HG03521 (cell line): ENCODE measurements around the gene SLAMF8.

ENCODE experiments used
- ATAC-seq: cut with Tn5 transposase; IDR thresholded peaks from one replicate; pipeline ENCODE4 v1.9.1; 2021; ENCODE audit warnings: mild to moderate bottlenecking, moderate library complexity; ENCODE audit not compliant: unreplicated experiment

Gene SLAMF8

DNA sequence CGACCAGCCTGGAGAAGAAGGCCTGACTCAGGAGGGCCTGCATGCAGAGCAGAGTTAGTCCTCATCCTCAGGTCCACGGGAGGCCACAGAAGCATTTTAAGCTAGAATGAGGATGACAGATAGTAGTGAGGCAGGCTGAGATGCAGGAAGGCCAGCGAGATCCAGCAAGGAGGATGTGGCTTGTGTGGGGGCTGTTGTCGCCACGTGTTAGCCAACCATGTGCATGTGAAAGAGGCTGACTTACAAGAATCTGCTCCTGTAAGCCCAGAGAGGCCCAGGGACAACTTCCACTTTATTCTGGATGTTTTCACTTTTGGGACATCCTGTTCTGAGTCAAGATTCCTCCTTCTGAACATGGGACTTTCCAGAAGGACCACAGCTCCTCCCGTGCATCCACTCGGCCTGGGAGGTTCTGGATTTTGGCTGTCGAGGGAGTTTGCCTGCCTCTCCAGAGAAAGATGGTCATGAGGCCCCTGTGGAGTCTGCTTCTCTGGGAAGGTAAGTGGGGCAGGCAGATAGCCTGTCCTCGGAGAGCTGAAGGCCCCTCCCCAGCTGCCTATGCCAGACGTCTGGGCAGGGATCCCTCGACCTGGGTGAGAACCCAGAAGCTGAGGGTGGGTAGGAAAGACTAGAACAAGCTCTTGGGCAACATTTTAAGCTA lies at the start of gene SLAMF8:
TSS of gene SLAMF8 (plus strand) at position 433 of the 661 bp plus-strand sequence. CDS start at position 459, 26 bp downstream.
- no peak for ATAC-seq

- ATAC-seq = no peak
Observed at GRCh38 chr1:159778266-159778665, 48.4 kb upstream of the SLAMF8 start.

- ATAC-seq = no peak
Observed at GRCh38 chr1:159779403-159779851, 47.2 kb upstream of the SLAMF8 start.

GRCh38 chr1:159780583-159781582 lies 45.8 kb upstream of the SLAMF8 start, which contains the start of gene DUSP23:
Gene DUSP23, plus strand, starts transcription at chr1:159780962. Its CDS starts 139 bp downstream, at chr1:159781101.
- peak; percentile 99 for ATAC-seq

GRCh38 chr1:159781992-159782391 lies 44.7 kb upstream of the SLAMF8 start:
- no peak for ATAC-seq

DNA sequence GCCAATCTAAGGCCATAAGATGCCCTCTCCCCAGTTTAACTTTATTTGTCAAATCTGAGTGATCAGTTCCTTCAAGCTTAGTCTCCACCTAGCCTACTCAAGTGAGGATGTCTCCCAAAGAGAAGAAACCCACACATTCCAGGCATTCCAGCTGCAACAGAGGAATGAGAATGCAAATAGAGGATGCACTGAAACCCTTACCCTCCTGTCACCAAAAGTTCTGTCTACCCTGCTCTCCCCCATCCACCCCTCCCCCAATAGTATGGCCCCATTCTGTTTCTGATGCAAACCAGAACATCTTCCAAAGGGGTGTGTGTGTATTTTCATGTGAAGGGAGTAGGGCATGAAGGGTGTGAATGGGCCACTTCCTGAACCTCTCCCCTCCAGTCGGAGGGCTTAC lies 42.9 kb upstream of the SLAMF8 start:
- ATAC-seq = no peak

DNA sequence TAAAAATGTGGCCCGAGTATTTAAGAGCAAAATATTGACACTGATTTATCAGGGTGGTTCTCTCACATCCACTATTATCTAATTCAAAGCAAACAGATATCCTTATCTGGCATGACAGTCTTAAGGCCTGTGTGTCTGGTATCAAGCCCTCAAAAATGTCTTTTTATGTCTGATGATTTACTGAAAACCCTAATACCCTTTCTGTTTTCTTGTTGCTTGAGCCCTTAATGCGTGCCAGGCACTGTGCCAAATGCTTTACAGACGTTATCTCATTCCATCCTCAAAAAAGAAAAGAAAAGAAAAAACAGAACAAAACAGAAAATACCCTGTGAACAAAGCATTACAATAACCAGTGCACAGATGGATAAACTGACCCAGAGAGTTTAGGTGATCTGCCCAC lies 40.2 kb upstream of the SLAMF8 start:
- no peak for ATAC-seq

DNA sequence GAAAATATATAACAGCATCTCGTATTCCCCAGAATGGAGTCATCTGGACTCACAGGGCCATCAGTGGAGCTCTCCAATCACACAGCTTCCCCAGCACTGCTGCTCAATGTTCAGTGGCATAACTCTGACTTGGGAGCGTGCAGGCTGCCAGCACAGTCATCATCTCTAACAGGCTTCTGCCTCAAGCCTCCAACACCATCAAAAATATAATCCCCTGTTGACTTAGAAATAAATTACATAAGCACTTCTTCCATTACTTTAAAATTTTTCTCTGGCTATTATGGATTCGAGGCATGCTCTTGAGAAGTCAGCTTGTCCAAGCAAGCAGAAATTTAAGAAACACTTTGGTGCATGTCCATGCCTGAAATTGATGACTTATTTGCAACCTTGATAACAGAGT lies 39.7 kb upstream of the SLAMF8 start:
- ATAC-seq = no peak

- no peak for ATAC-seq
Observed at GRCh38 chr1:159790237-159790917, 36.3 kb upstream of the SLAMF8 start.

DNA sequence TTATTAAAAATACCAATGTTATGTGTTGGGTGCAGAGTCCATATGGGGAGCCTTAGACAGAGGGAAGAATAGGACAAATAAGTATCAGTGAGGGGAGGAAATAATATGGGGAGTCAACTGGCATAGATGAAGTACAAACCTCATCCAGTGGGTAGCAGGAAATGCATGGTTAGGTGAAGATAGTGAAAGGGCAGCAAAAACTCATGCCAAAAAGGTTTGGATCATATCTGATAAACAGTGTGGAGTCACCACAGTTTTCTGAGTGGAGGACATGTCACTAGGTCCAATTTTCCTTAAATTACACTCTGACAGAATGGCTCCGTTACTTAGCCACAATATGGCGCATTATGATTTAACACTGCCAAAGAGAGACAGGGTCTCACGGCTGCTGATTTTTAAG lies 35.6 kb upstream of the SLAMF8 start:
- ATAC-seq = no peak

GRCh38 chr1:159791461-159791860 lies 35.2 kb upstream of the SLAMF8 start:
- no peak for ATAC-seq

DNA sequence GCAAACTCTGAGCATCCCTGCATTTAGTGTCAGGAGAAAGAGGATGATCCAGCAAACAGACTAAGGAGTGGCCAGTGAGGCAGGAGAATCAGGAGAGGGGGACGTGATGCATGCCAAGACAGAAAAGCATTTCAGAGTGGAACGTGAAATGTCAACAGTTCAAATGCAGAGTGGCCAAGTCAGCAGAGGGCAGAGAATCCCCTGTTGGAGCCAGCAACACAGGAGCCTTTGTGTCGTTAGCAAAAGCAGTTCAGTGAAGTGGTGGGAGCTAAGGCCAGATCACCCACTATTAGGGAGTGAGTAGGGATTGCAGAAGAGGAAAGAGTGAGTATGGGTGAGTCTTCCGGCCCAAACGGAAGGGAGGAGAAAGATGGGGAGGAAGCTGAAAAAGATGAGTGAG lies 31.1 kb upstream of the SLAMF8 start:
- ATAC-seq = no peak

DNA sequence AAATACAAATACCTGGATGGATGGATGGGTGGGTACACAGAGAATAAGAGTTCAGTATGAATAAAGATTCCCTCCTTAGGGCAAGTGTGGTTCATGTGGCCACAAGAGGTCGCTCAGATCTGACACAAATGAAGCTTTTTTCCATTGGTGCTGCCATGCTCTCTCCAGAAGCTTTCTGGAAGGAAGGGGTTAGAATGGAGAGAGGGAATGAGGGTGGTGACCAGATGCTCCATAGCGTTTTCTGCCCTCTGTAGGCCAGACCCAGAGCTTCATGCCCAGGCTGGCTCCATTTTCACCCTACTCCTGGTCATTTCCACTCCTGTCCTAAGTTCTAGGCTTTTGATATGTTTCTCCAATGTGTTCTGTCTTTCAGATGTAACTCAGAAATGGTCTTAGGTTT lies 27.8 kb upstream of the SLAMF8 start:
- no peak for ATAC-seq

GRCh38 chr1:159799446-159799985 lies 27.2 kb upstream of the SLAMF8 start:
- ATAC-seq = no peak

DNA sequence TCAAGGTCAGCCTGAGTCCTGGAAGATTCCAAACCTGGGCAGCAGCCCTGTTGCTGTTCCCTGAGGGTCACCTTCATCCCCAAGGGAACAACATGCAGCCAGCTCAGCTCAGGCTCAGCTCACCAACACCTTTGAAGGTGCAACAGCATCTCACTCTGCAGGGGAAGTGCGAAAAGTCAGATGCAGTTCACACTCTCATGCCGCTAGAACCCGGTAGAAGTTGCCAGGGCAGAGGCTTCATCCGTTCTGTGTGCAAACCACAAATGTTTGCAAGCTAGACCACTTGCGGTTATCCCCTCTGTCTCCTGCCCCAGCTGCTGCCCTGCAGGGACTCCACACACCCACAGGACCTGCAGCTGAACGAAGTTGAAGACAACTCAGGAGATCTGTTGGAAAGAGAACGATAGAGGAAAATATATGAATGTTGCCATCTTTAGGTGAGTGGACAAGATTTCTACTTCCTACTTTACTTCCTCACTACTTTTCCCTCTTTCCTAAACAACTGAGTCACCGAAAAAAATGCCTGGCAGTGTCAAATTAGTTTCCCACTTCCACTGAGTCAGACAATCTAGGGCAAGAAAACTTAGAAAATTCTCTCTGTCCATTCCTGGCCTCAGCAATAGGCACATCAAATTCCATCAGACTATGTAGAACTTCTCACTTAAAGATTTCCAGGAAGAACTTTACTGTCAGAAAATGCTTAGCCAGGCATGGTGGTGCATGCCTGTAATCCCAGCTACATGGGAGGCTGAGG lies 26.3 kb upstream of the SLAMF8 start:
- no peak for ATAC-seq

GRCh38 chr1:159802111-159802510 lies 24.6 kb upstream of the SLAMF8 start, which contains the start of gene FCRL6:
Gene FCRL6, plus strand, starts transcription at chr1:159802360. Its CDS starts 65 bp downstream, at chr1:159802425.
- no peak for ATAC-seq

GRCh38 chr1:159803956-159804689 lies 22.6 kb upstream of the SLAMF8 start:
- no peak for ATAC-seq

GRCh38 chr1:159804924-159805323 lies 21.7 kb upstream of the SLAMF8 start:
- ATAC-seq = no peak

GRCh38 chr1:159815926-159816325 lies 10.7 kb upstream of the SLAMF8 start:
- ATAC-seq = no peak
